Skeletal muscle satellite cell (primary cell): Measurements from ENCODE around the gene FAM13C.

Experiments
- H3K27me3 ChIP-seq: 2 replicates; pipeline ENCODE4 v1.7.0; 2013; ENCODE audit warnings: low read length; ENCODE audit not compliant: control insufficient read depth, insufficient read depth
- H3K36me3 ChIP-seq: 2 replicates; pipeline ENCODE4 v1.7.0; 2013; ENCODE audit warnings: mild to moderate bottlenecking, control low read depth, low read length; ENCODE audit not compliant: insufficient read depth
- H3K4me1 ChIP-seq: 2 replicates; pipeline ENCODE4 v1.7.0; 2013; ENCODE audit warnings: low read length; ENCODE audit not compliant: control insufficient read depth, insufficient read depth
- H3K4me2 ChIP-seq: 2 replicates; pipeline ENCODE4 v1.7.0; 2013; ENCODE audit warnings: mild to moderate bottlenecking, low read length
- H3K4me3 ChIP-seq: 2 replicates; pipeline ENCODE4 v1.7.0; 2013; ENCODE audit warnings: low read length
- H3K9ac ChIP-seq: 2 replicates; pipeline ENCODE4 v1.7.0; 2013; ENCODE audit warnings: mild to moderate bottlenecking, low read depth, low read length, moderate library complexity
- H3K9me3 ChIP-seq: replicated peaks from 2 replicates; pipeline ENCODE4 v1.7.0; 2013; ENCODE audit warnings: mild to moderate bottlenecking, control low read depth, low read length

Gene FAM13C

DNA sequence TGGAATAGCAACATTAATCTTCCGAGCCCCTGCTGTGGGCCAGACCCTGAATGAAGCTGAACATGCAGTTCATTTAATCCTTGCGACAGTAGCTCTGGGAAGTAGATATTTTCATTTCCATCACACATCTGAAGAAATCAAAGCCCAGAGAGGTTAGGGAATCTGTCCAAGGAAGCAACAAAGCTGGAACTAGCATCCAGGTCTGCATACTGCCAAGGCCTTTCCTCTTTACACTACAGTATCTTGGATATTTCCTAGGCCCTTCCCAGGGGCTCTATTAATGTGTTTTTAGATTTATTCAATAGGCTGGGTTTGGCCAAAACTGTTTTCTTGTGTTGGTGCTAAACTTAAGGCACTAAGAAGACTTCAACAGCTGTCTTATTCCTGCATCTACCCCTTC, 48.1 kb downstream of the FAM13C start:
- no peaks in the 10 kb centered on the region for H3K36me3 ChIP-seq
- no peak overlapping the region for H3K4me3 ChIP-seq
- H3K9ac ChIP-seq, result no peak overlapping the region
- no peaks in the 10 kb centered on the region for H3K4me1 ChIP-seq
- no peaks in the 10 kb centered on the region for H3K27me3 ChIP-seq
- H3K9me3 ChIP-seq, result no peaks in the 10 kb centered on the region
- no peak overlapping the region for H3K4me2 ChIP-seq

DNA sequence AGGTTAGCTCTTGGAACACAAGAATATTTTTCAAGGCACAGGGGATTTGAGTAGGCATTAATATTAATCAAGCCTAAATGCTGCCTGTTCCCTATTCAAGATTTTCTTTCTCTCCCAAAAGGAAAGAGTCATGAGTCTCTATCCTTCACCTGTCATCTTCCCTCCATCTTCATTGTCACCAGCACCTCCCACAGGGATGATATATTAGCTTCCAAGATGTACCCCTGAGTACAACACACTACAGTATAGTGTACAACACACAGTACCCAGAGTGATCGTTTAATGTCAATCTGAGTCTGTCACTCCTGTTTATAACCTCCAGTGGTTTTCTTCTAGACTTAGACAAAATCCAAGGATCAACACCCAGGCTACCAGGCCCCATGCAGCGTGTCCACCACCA, 50.1 kb downstream of the FAM13C start:
- Histone ChIP-seq H3K4me1 (no peaks in the 10 kb centered on the region), H3K4me2 (no peak overlapping the region), H3K9ac (no peak overlapping the region), H3K9me3 (no peaks in the 10 kb centered on the region), H3K27me3 (no peaks in the 10 kb centered on the region), H3K36me3 (no peaks in the 10 kb centered on the region), H3K4me3 (no peak overlapping the region)

DNA sequence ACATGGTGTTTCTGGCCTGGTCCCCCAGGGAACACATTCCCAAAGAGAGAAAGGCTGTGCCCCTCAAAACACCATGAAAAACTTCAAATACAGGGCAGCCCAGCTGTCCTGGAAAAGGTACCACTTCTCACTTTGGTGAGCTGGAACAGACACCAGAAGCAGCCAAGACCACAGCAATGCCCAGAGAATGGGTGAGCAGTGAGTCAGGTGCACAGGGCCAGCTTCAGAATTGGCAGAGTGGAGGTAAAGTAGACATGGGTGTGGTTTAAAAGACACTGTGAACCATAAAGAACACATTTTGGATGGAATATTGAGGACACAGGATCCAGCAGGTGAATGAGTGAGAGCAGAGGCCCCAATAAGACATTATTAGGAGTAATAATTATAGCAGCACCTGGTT, 51.3 kb downstream of the FAM13C start:
- Histone ChIP-seq H3K9me3 (no peaks in the 10 kb centered on the region), H3K27me3 (no peaks in the 10 kb centered on the region), H3K36me3 (no peaks in the 10 kb centered on the region), H3K4me1 (no peaks in the 10 kb centered on the region), H3K9ac (no peak overlapping the region), H3K4me3 (no peak overlapping the region), H3K4me2 (no peak overlapping the region)

DNA sequence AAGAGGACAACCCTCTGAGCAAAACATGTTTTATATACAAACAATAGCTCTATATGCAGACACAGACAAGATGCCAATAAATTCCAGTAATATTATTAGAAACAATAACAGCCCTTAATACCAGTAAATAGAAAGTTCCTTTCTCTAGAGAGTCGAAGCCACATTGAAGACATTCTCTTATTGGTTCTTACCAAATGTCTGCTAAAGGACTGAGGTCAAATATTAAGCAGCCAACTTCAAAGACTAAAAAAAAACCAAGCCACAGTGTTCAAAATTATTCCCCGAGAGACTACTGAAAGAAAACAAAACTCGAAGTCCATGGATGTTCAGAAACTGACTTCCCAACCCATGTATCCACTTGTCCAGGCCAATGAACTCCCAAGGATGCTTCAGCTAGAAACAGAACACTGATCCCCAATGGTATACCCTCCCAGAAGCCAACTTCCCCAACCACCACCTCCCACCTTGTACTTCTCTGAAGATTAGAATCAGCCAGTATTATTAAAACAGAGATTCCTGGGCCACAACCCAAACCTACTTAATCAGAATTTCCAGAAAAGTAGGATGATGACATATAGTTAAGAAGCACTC, 51.9 kb downstream of the FAM13C start:
- H3K9me3 ChIP-seq, result no peaks in the 10 kb centered on the region
- H3K27me3 ChIP-seq, result no peaks in the 10 kb centered on the region
- H3K4me3 ChIP-seq, result no peak overlapping the region

DNA sequence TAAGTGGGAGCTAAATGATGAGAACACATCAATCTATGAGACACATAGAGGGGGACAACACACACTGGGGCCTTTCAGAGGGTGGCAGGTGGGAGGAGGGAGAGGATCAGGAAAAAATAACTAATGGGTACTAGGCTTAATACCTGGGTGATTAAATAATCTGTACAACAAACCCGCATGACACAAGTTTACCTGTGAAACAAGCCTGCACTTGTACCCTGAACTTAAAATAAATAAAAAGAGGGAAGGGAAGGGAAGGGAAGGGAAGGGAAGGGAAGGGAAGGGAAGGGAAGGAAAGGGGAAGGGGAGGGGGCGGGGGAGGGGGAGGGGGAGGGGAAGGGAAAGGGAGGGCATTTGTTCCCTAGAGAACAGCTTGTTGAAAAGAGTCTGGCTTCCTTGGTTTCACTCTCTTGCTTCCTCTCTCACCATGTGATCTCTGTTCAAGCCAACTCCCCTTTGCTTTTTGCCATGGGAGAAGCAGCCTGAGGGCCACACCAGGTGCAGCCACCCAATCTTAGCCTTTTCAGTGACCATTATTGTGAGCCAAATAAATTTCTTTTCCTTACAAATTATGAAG, 57.7 kb downstream of the FAM13C start:
- Histone ChIP-seq H3K4me3 (no peak overlapping the region), H3K27me3 (no peaks in the 10 kb centered on the region), H3K9ac (no peak overlapping the region), H3K9me3 (no peaks in the 10 kb centered on the region), H3K36me3 (no peaks in the 10 kb centered on the region), H3K4me2 (no peak overlapping the region), H3K4me1 (no peaks in the 10 kb centered on the region)

More for the DNA sequence above, 51.9 kb downstream of the FAM13C start:
- Histone ChIP-seq H3K9ac (no peak overlapping the region), H3K4me1 (no peaks in the 10 kb centered on the region), H3K36me3 (no peaks in the 10 kb centered on the region), H3K4me2 (no peak overlapping the region)

DNA sequence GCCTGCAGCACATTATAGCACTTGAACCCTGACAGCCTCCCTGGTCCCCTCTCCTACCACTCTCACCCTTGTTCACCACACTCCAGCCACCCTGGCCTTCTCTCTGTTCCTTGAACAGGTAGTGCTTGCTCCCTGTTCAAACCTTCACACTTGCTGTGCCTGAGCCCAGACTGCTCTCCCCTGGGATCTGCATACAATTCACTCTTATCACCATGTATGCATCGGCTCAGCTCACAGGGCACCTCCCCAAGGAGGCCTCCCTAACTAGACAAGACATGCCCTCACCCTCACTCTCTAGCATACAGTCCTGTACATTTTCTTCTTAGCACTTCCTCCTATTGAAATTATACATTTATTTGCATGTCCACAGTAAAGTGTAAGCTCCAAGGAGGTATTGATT, 59.3 kb downstream of the FAM13C start:
- H3K4me3 ChIP-seq, result no peak overlapping the region
- no peaks in the 10 kb centered on the region for H3K9me3 ChIP-seq
- no peaks in the 10 kb centered on the region for H3K36me3 ChIP-seq
- no peaks in the 10 kb centered on the region for H3K27me3 ChIP-seq
- no peak overlapping the region for H3K9ac ChIP-seq
- no peak overlapping the region for H3K4me2 ChIP-seq
- H3K4me1 ChIP-seq, result no peaks in the 10 kb centered on the region

GRCh38 chr10:59302381-59302780, 60.0 kb downstream of the FAM13C start:
- H3K4me2 ChIP-seq, result no peak overlapping the region
- no peaks in the 10 kb centered on the region for H3K36me3 ChIP-seq
- H3K9ac ChIP-seq, result no peak overlapping the region
- no peaks in the 10 kb centered on the region for H3K4me1 ChIP-seq
- H3K9me3 ChIP-seq, result no peaks in the 10 kb centered on the region
- H3K4me3 ChIP-seq, result no peak overlapping the region
- H3K27me3 ChIP-seq, result no peaks in the 10 kb centered on the region

DNA sequence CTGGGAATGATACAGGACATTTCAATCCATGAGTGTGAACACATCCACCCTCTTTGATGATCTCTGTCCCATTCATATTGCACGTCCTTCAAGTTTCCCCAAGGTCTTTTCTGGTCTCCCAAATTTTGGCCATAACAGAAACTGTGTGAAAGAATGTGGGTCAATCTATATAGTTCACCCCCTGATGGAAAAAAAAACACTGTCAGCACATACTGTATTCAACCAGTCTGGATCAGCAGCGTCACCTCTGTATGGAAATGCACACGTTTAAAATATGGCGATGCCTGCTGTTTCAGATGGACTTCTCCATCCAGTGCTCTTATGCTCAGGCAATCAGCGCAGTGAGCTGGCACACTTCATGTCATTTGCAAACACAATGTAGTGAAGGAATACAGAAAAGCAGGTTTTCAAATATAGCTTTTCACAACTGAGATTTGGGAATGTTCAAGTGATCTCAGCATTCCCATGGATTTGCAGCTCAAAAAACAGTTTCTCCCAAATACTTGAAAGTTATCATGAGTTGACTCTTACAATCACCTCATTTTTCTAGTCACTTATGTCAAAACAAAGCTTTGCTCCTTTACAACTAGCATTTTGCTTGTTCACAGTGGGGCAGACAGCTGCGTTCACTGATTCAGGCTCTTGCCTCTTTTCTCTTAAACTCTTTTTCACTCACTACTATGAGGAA, 61.1 kb downstream of the FAM13C start:
- Histone ChIP-seq H3K9ac (no peak overlapping the region), H3K27me3 (no peaks in the 10 kb centered on the region), H3K4me2 (no peak overlapping the region), H3K36me3 (no peaks in the 10 kb centered on the region), H3K9me3 (no peaks in the 10 kb centered on the region), H3K4me3 (no peak overlapping the region), H3K4me1 (no peaks in the 10 kb centered on the region)

DNA sequence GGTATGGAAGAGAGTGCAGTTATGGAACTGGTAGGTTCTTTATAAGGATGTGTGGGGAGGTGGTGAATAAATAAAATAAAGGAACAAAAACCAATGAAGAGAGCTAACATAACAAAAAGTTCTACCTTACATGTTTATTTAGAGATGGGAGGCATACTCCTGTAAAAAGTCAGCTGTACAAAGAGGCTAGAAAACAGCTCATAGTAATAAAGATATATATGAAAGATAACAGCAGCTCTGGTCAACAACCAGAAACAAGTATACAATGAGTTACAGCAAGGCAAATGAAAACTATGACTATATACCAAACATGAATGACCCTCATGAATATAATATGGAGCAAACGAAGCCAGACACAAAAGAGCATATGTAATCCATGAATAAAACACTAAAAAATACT, 62.0 kb downstream of the FAM13C start:
- no peaks in the 10 kb centered on the region for H3K9me3 ChIP-seq
- H3K27me3 ChIP-seq, result no peaks in the 10 kb centered on the region
- no peak overlapping the region for H3K9ac ChIP-seq
- no peaks in the 10 kb centered on the region for H3K36me3 ChIP-seq
- no peaks in the 10 kb centered on the region for H3K4me1 ChIP-seq
- H3K4me2 ChIP-seq, result no peak overlapping the region
- no peak overlapping the region for H3K4me3 ChIP-seq

- no peak overlapping the region for H3K4me3 ChIP-seq
- H3K9ac ChIP-seq, result no peak overlapping the region
- H3K27me3 ChIP-seq, result no peaks in the 10 kb centered on the region
- H3K36me3 ChIP-seq, result no peaks in the 10 kb centered on the region
- H3K9me3 ChIP-seq, result no peaks in the 10 kb centered on the region
- H3K4me2 ChIP-seq, result no peak overlapping the region
- H3K4me1 ChIP-seq, result no peaks in the 10 kb centered on the region
Observed at GRCh38 chr10:59299933-59300332, 62.4 kb downstream of the FAM13C start.

GRCh38 chr10:59290448-59290847, 71.9 kb downstream of the FAM13C start:
- H3K9ac ChIP-seq, result no peak overlapping the region
- H3K36me3 ChIP-seq, result no peaks in the 10 kb centered on the region
- H3K4me2 ChIP-seq, result no peak overlapping the region
- no peak overlapping the region for H3K4me3 ChIP-seq
- no peaks in the 10 kb centered on the region for H3K4me1 ChIP-seq
- no peaks in the 10 kb centered on the region for H3K9me3 ChIP-seq
- no peaks in the 10 kb centered on the region for H3K27me3 ChIP-seq

- Histone ChIP-seq H3K9ac (no peak overlapping the region), H3K4me1 (no peaks in the 10 kb centered on the region), H3K4me3 (no peak overlapping the region), H3K27me3 (no peaks in the 10 kb centered on the region), H3K36me3 (no peaks in the 10 kb centered on the region), H3K4me2 (no peak overlapping the region), H3K9me3 (no peaks in the 10 kb centered on the region)
Observed at GRCh38 chr10:59289853-59290252, 72.5 kb downstream of the FAM13C start.
